ENCODE data around the gene STAT2. TPM values are rescaled to one million over a fixed set of nuclear protein-coding genes. Genes with fewer than 3 reads are reported as not detected.

STAT2 gene
- total and polyA plus RNA-seq, 9 of the 15 experiments (the other 6 are each of a cell fraction or from before 2014, with no cell fraction given): 15.5 to 46.9 (median 40.1) TPM

DNA sequence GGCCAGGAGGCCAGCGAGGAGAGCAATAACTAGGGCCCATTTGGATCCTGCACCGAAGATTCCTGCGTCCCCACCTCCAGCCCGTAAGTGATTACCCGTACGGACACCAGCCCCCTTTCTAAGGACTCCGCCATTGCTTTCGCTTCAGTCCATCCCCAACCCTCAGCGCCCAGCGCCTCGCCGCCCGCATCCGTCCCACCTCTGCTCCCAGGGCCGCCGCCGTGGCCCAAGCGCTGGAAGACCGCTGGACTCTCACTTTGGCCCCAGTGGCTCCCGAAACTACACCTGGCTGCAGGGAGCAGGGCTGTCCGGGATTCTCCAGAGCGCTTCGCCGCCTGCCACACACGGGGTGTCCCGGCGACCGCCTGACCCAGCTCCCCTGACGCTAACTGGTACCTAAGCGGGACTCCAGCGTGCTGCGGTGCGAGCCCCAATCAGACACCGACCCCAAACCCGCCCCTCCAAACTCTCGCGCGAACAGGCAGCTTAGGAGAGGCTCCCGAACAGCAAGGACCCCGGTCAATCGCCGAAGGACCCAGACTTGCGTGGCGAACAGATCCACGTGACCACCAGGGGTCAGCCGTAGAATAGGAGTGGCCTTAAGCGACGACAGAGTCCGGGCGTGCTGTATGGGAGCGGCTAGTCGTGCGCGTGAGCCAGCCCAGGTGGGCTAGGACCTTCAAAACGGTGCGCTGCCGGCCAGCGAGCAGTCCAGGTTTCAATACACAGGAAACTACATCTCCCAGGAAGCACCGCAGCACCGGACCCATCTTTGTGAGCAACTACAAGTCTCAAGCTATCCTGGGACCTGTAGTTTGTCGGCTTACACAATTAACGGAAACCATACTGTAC is 44.1 kb downstream of the STAT2 start, which contains the start of gene CNPY2 (continued):
- TF ChIP-seq ARID1B (IDR thresholded peaks at IDR 0.05): peak; percentile 26; the same call in 1 of the 2 replicates
- TF ChIP-seq RB1 (IDR thresholded peaks at IDR 0.05; ENCODE audit: low read depth): peak; percentile 63; the same call in 1 of the 2 replicates
- peak; percentile 33 to 73; a peak in 3 of 4 replicates for TF ChIP-seq MAZ (CRISPR knock-in tag; conservative IDR thresholded peaks at IDR 0.05 in 1 of 2, IDR thresholded peaks at IDR 0.05 in 1 of 2)
- no peak for TF ChIP-seq PCBP2 (IDR thresholded peaks at IDR 0.05; ENCODE audit: low read depth, low read length, poor library complexity, severe bottlenecking)
- peak; percentile 37; the same call in 1 of the 2 replicates for TF ChIP-seq GTF2E2 (tag; IDR thresholded peaks at IDR 0.05)
- TF ChIP-seq HNRNPL (IDR thresholded peaks at IDR 0.05; ENCODE audit: low read depth, low read length): no peak
- TF ChIP-seq, protein P1, sequence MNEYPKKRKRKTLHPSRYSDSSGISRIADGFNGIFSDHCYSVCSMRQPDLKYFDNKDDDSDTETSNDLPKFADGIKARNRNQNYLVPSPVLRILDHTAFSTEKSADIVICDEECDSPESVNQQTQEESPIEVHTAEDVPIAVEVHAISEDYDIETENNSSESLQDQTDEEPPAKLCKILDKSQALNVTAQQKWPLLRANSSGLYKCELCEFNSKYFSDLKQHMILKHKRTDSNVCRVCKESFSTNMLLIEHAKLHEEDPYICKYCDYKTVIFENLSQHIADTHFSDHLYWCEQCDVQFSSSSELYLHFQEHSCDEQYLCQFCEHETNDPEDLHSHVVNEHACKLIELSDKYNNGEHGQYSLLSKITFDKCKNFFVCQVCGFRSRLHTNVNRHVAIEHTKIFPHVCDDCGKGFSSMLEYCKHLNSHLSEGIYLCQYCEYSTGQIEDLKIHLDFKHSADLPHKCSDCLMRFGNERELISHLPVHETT (CRISPR knock-in tag; conservative IDR thresholded peaks at IDR 0.05 in 1 of 2, IDR thresholded peaks at IDR 0.05 in 1 of 2): peak in 1 of 2 experiments; percentile 66; a peak in 1 of 4 replicates
- TF ChIP-seq, protein P2, sequence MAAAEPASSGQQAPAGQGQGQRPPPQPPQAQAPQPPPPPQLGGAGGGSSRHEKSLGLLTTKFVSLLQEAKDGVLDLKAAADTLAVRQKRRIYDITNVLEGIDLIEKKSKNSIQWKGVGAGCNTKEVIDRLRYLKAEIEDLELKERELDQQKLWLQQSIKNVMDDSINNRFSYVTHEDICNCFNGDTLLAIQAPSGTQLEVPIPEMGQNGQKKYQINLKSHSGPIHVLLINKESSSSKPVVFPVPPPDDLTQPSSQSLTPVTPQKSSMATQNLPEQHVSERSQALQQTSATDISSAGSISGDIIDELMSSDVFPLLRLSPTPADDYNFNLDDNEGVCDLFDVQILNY (CRISPR knock-in tag; IDR thresholded peaks at IDR 0.05): no peak
- no peak for TF ChIP-seq BCL6 (CRISPR knock-in tag; IDR thresholded peaks at IDR 0.05)
- TF ChIP-seq ATF7 (IDR thresholded peaks at IDR 0.05): peak; percentile 74
- TF ChIP-seq DIDO1 (tag; IDR thresholded peaks at IDR 0.05; ENCODE audit: low read depth): no peak
- TF ChIP-seq, protein P3, sequence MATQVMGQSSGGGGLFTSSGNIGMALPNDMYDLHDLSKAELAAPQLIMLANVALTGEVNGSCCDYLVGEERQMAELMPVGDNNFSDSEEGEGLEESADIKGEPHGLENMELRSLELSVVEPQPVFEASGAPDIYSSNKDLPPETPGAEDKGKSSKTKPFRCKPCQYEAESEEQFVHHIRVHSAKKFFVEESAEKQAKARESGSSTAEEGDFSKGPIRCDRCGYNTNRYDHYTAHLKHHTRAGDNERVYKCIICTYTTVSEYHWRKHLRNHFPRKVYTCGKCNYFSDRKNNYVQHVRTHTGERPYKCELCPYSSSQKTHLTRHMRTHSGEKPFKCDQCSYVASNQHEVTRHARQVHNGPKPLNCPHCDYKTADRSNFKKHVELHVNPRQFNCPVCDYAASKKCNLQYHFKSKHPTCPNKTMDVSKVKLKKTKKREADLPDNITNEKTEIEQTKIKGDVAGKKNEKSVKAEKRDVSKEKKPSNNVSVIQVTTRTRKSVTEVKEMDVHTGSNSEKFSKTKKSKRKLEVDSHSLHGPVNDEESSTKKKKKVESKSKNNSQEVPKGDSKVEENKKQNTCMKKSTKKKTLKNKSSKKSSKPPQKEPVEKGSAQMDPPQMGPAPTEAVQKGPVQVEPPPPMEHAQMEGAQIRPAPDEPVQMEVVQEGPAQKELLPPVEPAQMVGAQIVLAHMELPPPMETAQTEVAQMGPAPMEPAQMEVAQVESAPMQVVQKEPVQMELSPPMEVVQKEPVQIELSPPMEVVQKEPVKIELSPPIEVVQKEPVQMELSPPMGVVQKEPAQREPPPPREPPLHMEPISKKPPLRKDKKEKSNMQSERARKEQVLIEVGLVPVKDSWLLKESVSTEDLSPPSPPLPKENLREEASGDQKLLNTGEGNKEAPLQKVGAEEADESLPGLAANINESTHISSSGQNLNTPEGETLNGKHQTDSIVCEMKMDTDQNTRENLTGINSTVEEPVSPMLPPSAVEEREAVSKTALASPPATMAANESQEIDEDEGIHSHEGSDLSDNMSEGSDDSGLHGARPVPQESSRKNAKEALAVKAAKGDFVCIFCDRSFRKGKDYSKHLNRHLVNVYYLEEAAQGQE (IDR thresholded peaks at IDR 0.05; ENCODE audit: borderline replicate concordance): peak; percentile 90
- TF ChIP-seq, protein P3 (CRISPR knock-in tag; IDR thresholded peaks at IDR 0.05; ENCODE audit: low read depth): 0 out of 2 replicates have a peak, but pooled peaks have one; percentile 44
- peak; percentile 88; the same call in 1 of the 2 replicates for TF ChIP-seq ZBTB7A (IDR thresholded peaks at IDR 0.05; ENCODE audit: borderline replicate concordance, control insufficient read depth, low read depth, low read length)

All from K562 (cell line).